Ectodermal cell (in vitro differentiated cells): ENCODE data around the gene APMAP.

Experiments
- H3K27ac ChIP-seq: 2 replicates; pipeline ENCODE4 v1.7.0; 2013; ENCODE audit warnings: mild to moderate bottlenecking, low read depth, low read length; ENCODE audit not compliant: insufficient read depth, poor library complexity, severe bottlenecking
- H3K27me3 ChIP-seq: 2 replicates; pipeline ENCODE4 v1.7.0; 2013; ENCODE audit warnings: mild to moderate bottlenecking, low read length; ENCODE audit not compliant: insufficient read depth, control insufficient read depth, poor library complexity, severe bottlenecking
- H3K36me3 ChIP-seq: one replicate; pipeline ENCODE4 v1.7.0; 2013; ENCODE audit warnings: low read length; ENCODE audit not compliant: control insufficient read depth, insufficient read depth
- H3K4me1 ChIP-seq: one replicate; pipeline ENCODE4 v1.7.0; 2013; ENCODE audit warnings: low read length; ENCODE audit not compliant: control insufficient read depth, insufficient read depth
- H3K4me3 ChIP-seq: 2 replicates; pipeline ENCODE4 v1.7.0; 2013; ENCODE audit warnings: low read depth, low read length, control low read depth; ENCODE audit not compliant: insufficient read depth
- H3K9me3 ChIP-seq: 2 replicates; pipeline ENCODE4 v1.7.0; 2013; ENCODE audit warnings: mild to moderate bottlenecking, low read length, moderate library complexity; ENCODE audit not compliant: control insufficient read depth
- WGBS, 2 experiments: methylation state at CpG; one replicate each; pipeline ENCODE4 v1.1.7; 2013; ENCODE audit warnings: missing lambda C conversion rate in 2 of 2; 5-methylcytosine and 5-hydroxymethylcytosine counted together

Gene APMAP

GRCh38 chr20:24979036-24979960, 13.3 kb downstream of the APMAP start:
- H3K36me3 ChIP-seq, result peaks cover 22% of the 10 kb centered on the region
- no peaks in the 10 kb centered on the region for H3K9me3 ChIP-seq
- H3K27ac ChIP-seq, result no peak overlapping the region
- WGBS, 2 experiments, result 93 to 94% methylated on average over 15 of the region's 15 CpGs
- no peaks in the 10 kb centered on the region for H3K27me3 ChIP-seq
- no peak overlapping the region for H3K4me3 ChIP-seq
- H3K4me1 ChIP-seq, result no peaks in the 10 kb centered on the region

GRCh38 chr20:24978513-24978912, 14.0 kb downstream of the APMAP start:
- Histone ChIP-seq H3K36me3 (peaks cover 22% of the 10 kb centered on the region), H3K27ac (no peak overlapping the region)

GRCh38 chr20:24977797-24978196, 14.8 kb downstream of the APMAP start:
- H3K36me3 ChIP-seq, result peaks cover 22% of the 10 kb centered on the region
- H3K9me3 ChIP-seq, result no peaks in the 10 kb centered on the region
- H3K27ac ChIP-seq, result no peak overlapping the region
- no peak overlapping the region for H3K4me3 ChIP-seq
- no peaks in the 10 kb centered on the region for H3K4me1 ChIP-seq
- no peaks in the 10 kb centered on the region for H3K27me3 ChIP-seq
- 92 to 93% methylated on average over 3 of the region's 3 CpGs for WGBS, 2 experiments

More at GRCh38 chr20:24978513-24978912, 14.0 kb downstream of the APMAP start:
- 90 to 95% methylated on average over 8 of the region's 8 CpGs for WGBS, 2 experiments
- H3K27me3 ChIP-seq, result no peaks in the 10 kb centered on the region
- no peak overlapping the region for H3K4me3 ChIP-seq
- H3K4me1 ChIP-seq, result no peaks in the 10 kb centered on the region
- no peaks in the 10 kb centered on the region for H3K9me3 ChIP-seq

- Histone ChIP-seq H3K9me3 (no peaks in the 10 kb centered on the region), H3K27me3 (no peaks in the 10 kb centered on the region), H3K4me1 (no peaks in the 10 kb centered on the region), H3K27ac (no peak overlapping the region), H3K4me3 (no peak overlapping the region), H3K36me3 (peaks cover 25% of the 10 kb centered on the region)
- WGBS, 2 experiments, result 90 to 94% methylated on average over 1 of the region's 1 CpG
Measured at GRCh38 chr20:24977336-24977735, 15.2 kb downstream of the APMAP start.

GRCh38 chr20:24972341-24972740, 20.2 kb downstream of the APMAP start:
- Histone ChIP-seq H3K36me3 (peaks cover 37% of the 10 kb centered on the region), H3K27me3 (no peaks in the 10 kb centered on the region), H3K4me3 (no peak overlapping the region), H3K9me3 (no peaks in the 10 kb centered on the region), H3K27ac (no peak overlapping the region), H3K4me1 (no peaks in the 10 kb centered on the region)
- 96 to 99% methylated on average over 2 of the region's 2 CpGs for WGBS, 2 experiments

- Histone ChIP-seq H3K4me3 (no peak overlapping the region), H3K9me3 (no peaks in the 10 kb centered on the region), H3K36me3 (peaks cover 29% of the 10 kb centered on the region), H3K4me1 (no peaks in the 10 kb centered on the region), H3K27me3 (no peaks in the 10 kb centered on the region), H3K27ac (no peak overlapping the region)
- 94 to 96% methylated on average over 6 of the region's 6 CpGs for WGBS, 2 experiments
Measured at GRCh38 chr20:24971376-24972101, 21.0 kb downstream of the APMAP start.

GRCh38 chr20:24970754-24971153, 21.8 kb downstream of the APMAP start:
- no peaks in the 10 kb centered on the region for H3K9me3 ChIP-seq
- H3K4me1 ChIP-seq, result no peaks in the 10 kb centered on the region
- H3K36me3 ChIP-seq, result peaks cover 24% of the 10 kb centered on the region
- no peak overlapping the region for H3K4me3 ChIP-seq
- H3K27ac ChIP-seq, result no peak overlapping the region
- no peaks in the 10 kb centered on the region for H3K27me3 ChIP-seq
- WGBS, 2 experiments, result 81 to 89% methylated on average over 8 of the region's 8 CpGs

- no peaks in the 10 kb centered on the region for H3K9me3 ChIP-seq
- no peak overlapping the region for H3K4me3 ChIP-seq
- H3K36me3 ChIP-seq, result peaks cover 24% of the 10 kb centered on the region
- no peaks in the 10 kb centered on the region for H3K27me3 ChIP-seq
- 92 to 99% methylated on average over 5 of the region's 5 CpGs for WGBS, 2 experiments
- H3K27ac ChIP-seq, result no peak overlapping the region
- H3K4me1 ChIP-seq, result no peaks in the 10 kb centered on the region
Measured at GRCh38 chr20:24970030-24970553, 22.5 kb downstream of the APMAP start.

GRCh38 chr20:24969186-24970029, 23.1 kb downstream of the APMAP start:
- Histone ChIP-seq H3K9me3 (no peaks in the 10 kb centered on the region), H3K36me3 (peaks cover 25% of the 10 kb centered on the region), H3K27ac (no peak overlapping the region), H3K27me3 (no peaks in the 10 kb centered on the region), H3K4me1 (no peaks in the 10 kb centered on the region), H3K4me3 (no peak overlapping the region)
- WGBS, 2 experiments, result 95% methylated on average over 19 of the region's 19 CpGs
